HepG2 (cell line): ENCODE results near the gene ACTR1A. TPM values are rescaled to one million over a fixed set of nuclear protein-coding genes. Genes with fewer than 3 reads are reported as not detected.

Experiments
- AHDC1 ChIP-seq: sonication (generic); formaldehyde crosslinking; IDR thresholded peaks from 2 replicates; pipeline ENCODE4 v1.5.1; 2020; ENCODE audit warnings: mild to moderate bottlenecking, missing genetic modification reagents, borderline replicate concordance
- ARID4A ChIP-seq: sonication (generic); formaldehyde crosslinking; IDR thresholded peaks from 2 replicates; pipeline ENCODE4 v1.5.0; 2020; ENCODE audit warnings: mild to moderate bottlenecking, missing genetic modification reagents, borderline replicate concordance
- FLYWCH1 ChIP-seq: sonication (generic); formaldehyde crosslinking; IDR thresholded peaks from 2 replicates; pipeline ENCODE4 v1.8.1; 2023; ENCODE audit warnings: mild to moderate bottlenecking, missing genetic modification reagents
- FOXC1 ChIP-seq: sonication (generic); formaldehyde crosslinking; IDR thresholded peaks from 2 replicates; pipeline ENCODE4 v1.8.0; 2022; ENCODE audit warnings: mild to moderate bottlenecking, missing genetic modification reagents, borderline replicate concordance
- GABPA ChIP-seq, 2 experiments: IDR thresholded peaks; 2 replicates each; pipeline ENCODE4 v1.6.1; 2011 to 2016; ENCODE audit warnings: low read depth in 2 of 2, low read length in 1 of 2, missing biosample characterization in 1 of 2, missing genetic modification characterization in 1 of 2
- HNRNPK ChIP-seq: fragments of 200-400 bp; formaldehyde crosslinking; IDR thresholded peaks from 2 replicates; pipeline ENCODE4 v1.6.1; 2018; ENCODE audit warnings: low read length, low read depth, moderate library complexity, mild to moderate bottlenecking; ENCODE audit not compliant: poor library complexity, severe bottlenecking
- IRF9 ChIP-seq: sonication (generic); formaldehyde crosslinking; IDR thresholded peaks from 2 replicates; pipeline ENCODE4 v1.8.0; 2022; ENCODE audit warnings: missing genetic modification reagents, mild to moderate bottlenecking, borderline replicate concordance
- MEIS1 ChIP-seq: sonication (generic); formaldehyde crosslinking; IDR thresholded peaks from 2 replicates; pipeline ENCODE4 v1.9.0; 2021; ENCODE audit warnings: mild to moderate bottlenecking, missing genetic modification reagents, moderate library complexity, borderline replicate concordance
- MIXL1 ChIP-seq: IDR thresholded peaks from 2 replicates; pipeline ENCODE4 v1.6.1; 2016
- RXRB ChIP-seq: IDR thresholded peaks from 2 replicates; pipeline ENCODE4 v1.6.1; 2016; ENCODE audit warnings: borderline replicate concordance, missing genetic modification reagents, missing compliant biosample characterization
- ZMYM4 ChIP-seq: sonication (generic); formaldehyde crosslinking; IDR thresholded peaks from 2 replicates; pipeline ENCODE4 v1.8.1; 2023; ENCODE audit warnings: mild to moderate bottlenecking, missing genetic modification reagents
- ZNF12 ChIP-seq: sonication (generic); formaldehyde crosslinking; IDR thresholded peaks from 2 replicates; pipeline ENCODE4 v1.5.0; 2020; ENCODE audit warnings: missing genetic modification reagents
- ZNF20 ChIP-seq: sonication (generic); formaldehyde crosslinking; IDR thresholded peaks from 2 replicates; pipeline ENCODE4 v1.4.0; 2020; ENCODE audit warnings: mild to moderate bottlenecking, moderate library complexity, missing genetic modification reagents
- ZNF614 ChIP-seq: IDR thresholded peaks from 2 replicates; pipeline ENCODE4 v1.6.1; 2018; ENCODE audit warnings: missing biosample characterization, missing genetic modification reagents, inconsistent platforms, borderline replicate concordance
- ZNF644 ChIP-seq: IDR thresholded peaks from 2 replicates; pipeline ENCODE4 v1.6.1; 2016; ENCODE audit warnings: low read depth
- ZNF652 ChIP-seq: IDR thresholded peaks from 2 replicates; pipeline ENCODE4 v1.6.1; 2016; ENCODE audit warnings: low read depth, borderline replicate concordance
- ZNF7 ChIP-seq: IDR thresholded peaks from 2 replicates; pipeline ENCODE4 v1.6.1; 2016; ENCODE audit warnings: missing biosample characterization, missing genetic modification reagents
- ZSCAN21 ChIP-seq: sonication (generic); formaldehyde crosslinking; IDR thresholded peaks from 2 replicates; pipeline ENCODE4 v1.8.0; 2022; ENCODE audit warnings: mild to moderate bottlenecking, missing genetic modification reagents, moderate library complexity, borderline replicate concordance
- polyA plus RNA-seq, 8 experiments: library from polyadenylated mRNA; depleted of rRNA in 3 of 8; stranded (reverse) in 7 of 8; unstranded in 1 of 8; fragments of >200 nt; fragmentation: Illumina TruSeq in 4 of 8; extraction: Trizol in 4 of 8; gene quantifications; 2 replicates each; pipeline versions ENCODE4 v1.2.1 to v1.2.3, GENCODE V29; 2011 to 2016; ENCODE audit warnings: low read depth in 4 of 8, missing spikeins in 1 of 8, mixed read lengths in 1 of 8; ENCODE audit not compliant: insufficient read depth in 1 of 8
- total RNA-seq, 5 experiments: library from RNA; depleted of rRNA; stranded (reverse); fragments of >200 nt; fragmentation: Illumina TruSeq; extraction: Trizol; gene quantifications; 2 replicates each; pipeline ENCODE4 v1.2.3, GENCODE V29; 2016; ENCODE audit warnings: low read depth in 1 of 5

The ACTR1A gene
- total and polyA plus RNA-seq, 2 of the 13 experiments (the other 11 are each of a cell fraction or from before 2014, with no cell fraction given): 59.6 to 62.8 TPM

- TF ChIP-seq IRF9: no peak
- TF ChIP-seq ARID4A (CRISPR knock-in tag): peak; percentile 72; the same call in 1 of the 2 replicates
- no peak; the same call in 1 of the 2 replicates for TF ChIP-seq MEIS1 (CRISPR knock-in tag)
- no peak for TF ChIP-seq ZNF614 (CRISPR knock-in tag)
- no peak for TF ChIP-seq AHDC1 (CRISPR knock-in tag)
- TF ChIP-seq ZNF7 (CRISPR knock-in tag): no peak
- TF ChIP-seq RXRB (CRISPR knock-in tag): peak; percentile 48; the same call in 1 of the 2 replicates
- 0 out of 2 replicates have a peak, but pooled peaks have one; percentile 34 for TF ChIP-seq MIXL1 (CRISPR knock-in tag)
- TF ChIP-seq HNRNPK: peak; percentile 78
- peak; percentile 97 for TF ChIP-seq ZNF652
- no peak for TF ChIP-seq ZNF20
- TF ChIP-seq ZSCAN21: peak; percentile 31; the same call in 1 of the 2 replicates
- 0 out of 2 replicates have a peak, but pooled peaks have one; percentile 45 for TF ChIP-seq ZNF644 (CRISPR knock-in tag)
- TF ChIP-seq FOXC1 (CRISPR knock-in tag): no peak
- no peak for TF ChIP-seq GABPA (IDR thresholded peaks at IDR 0.05; ENCODE audit: low read depth, low read length)
- TF ChIP-seq GABPA (CRISPR knock-in tag; IDR thresholded peaks at IDR 0.05; ENCODE audit: low read depth): peak; percentile 49
- no peak for TF ChIP-seq FLYWCH1 (CRISPR knock-in tag)
- no peak for TF ChIP-seq ZNF12
- peak; percentile 30; the same call in 1 of the 2 replicates for TF ChIP-seq ZMYM4
Observed at GRCh38 chr10:102434394-102435132, 67.9 kb downstream of the ACTR1A start (continued).
